ENCODE data around the gene ANKRD55. TPM values are rescaled to one million over a fixed set of nuclear protein-coding genes. Genes with fewer than 3 reads are reported as not detected.

ANKRD55 gene
- total and polyA plus RNA-seq, 2 of the 8 experiments (the other 6 are each of a cell fraction or from before 2014, with no cell fraction given): not detected

DNA sequence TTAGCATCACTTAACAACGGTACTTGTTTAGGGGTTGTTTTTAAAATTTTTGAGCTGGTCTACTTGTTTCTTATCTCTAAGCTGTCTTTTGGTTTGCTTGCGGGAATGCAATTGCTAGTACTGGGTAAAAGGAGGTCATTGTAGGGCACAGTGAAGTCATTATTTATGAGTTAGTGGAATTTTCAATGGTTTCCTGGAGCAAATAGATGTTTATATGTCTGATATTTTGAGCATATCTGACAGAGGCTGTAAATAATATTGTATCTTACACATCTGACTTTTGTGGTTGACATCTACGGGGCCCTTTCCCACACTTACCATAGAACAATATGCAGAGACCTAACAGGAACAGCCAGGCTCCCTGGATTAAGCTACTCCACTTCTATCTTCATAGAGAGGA lies 147.9 kb downstream of the ANKRD55 start:
- H3K14ac ChIP-seq (ENCODE audit: insufficient read length): no peak overlapping the region
- no peak overlapping the region for H3K27ac ChIP-seq (ENCODE audit: low read depth, low read length)
- FAIRE-seq (no peak), DNase-seq (ENCODE audit: low read depth in 1 of 2, low spot score in 2 of 2) (no peak)
- no peak overlapping the region for H2AK5ac ChIP-seq (ENCODE audit: low read depth, low read length)
- peaks cover 0 to 3% (median 0%) of the 10 kb centered on the region in 4 experiments; a peak in 2 of 7 replicates for H3K4me1 ChIP-seq (replicated peaks in 1 of 4; ENCODE audit: control insufficient read depth in 3 of 4, insufficient read depth in 4 of 4, low read length in 3 of 4)
- no peaks in the 10 kb centered on the region for H4K20me1 ChIP-seq (replicated peaks in 1 of 2; ENCODE audit: control insufficient read depth in 1 of 2, insufficient read depth in 2 of 2, low read length in 2 of 2)
- H3K23me2 ChIP-seq (ENCODE audit: low read depth, low read length): no peaks in the 10 kb centered on the region
- H4K91ac ChIP-seq (replicated peaks; ENCODE audit: insufficient read length, low read length): no peak overlapping the region
- ChIA-PET CTCF (ENCODE audit: partially characterized antibody) (no interaction called here), POLR2A (ENCODE audit: partially characterized antibody) (no interaction called here)
- no peak overlapping the region for H3K9ac ChIP-seq (replicated peaks in 1 of 4; ENCODE audit: extremely low read depth in 1 of 4, low read depth in 3 of 4, low read length in 3 of 4)
- no peak overlapping the region for H3K56ac ChIP-seq (replicated peaks; ENCODE audit: insufficient read length, low read depth, low read length)
- H3K4me2 ChIP-seq (ENCODE audit: insufficient read depth in 1 of 2, low read depth in 2 of 2, low read length in 2 of 2): no peak overlapping the region
- no peaks in the 10 kb centered on the region for H3K27me3 ChIP-seq (replicated peaks in 1 of 4; ENCODE audit: control insufficient read depth in 3 of 4, extremely low read depth in 1 of 4, insufficient read depth in 3 of 4, low read length in 3 of 4)
- H3K4me3 ChIP-seq (ENCODE audit: extremely low read depth in 1 of 4, insufficient read depth in 2 of 4, low read depth in 3 of 4, low read length in 4 of 4): no peak overlapping the region
- H3K23ac ChIP-seq (ENCODE audit: insufficient read length): no peak overlapping the region
- no peak overlapping the region for H2BK5ac ChIP-seq (ENCODE audit: low read depth, low read length)
- no peaks in the 10 kb centered on the region for H3K36me3 ChIP-seq (ENCODE audit: control insufficient read depth in 2 of 4, insufficient read depth in 4 of 4, low read length in 3 of 4)
- no peak for TF ChIP-seq TAF1 (IDR thresholded peaks at IDR 0.05; ENCODE audit: low read depth, low read length)
- no peak for TF ChIP-seq GTF2F1 (IDR thresholded peaks at IDR 0.05; ENCODE audit: borderline replicate concordance, low read depth, low read length)
- TF ChIP-seq ASH2L (IDR thresholded peaks at IDR 0.05; ENCODE audit: low read length): no peak
- TF ChIP-seq CHD2 (IDR thresholded peaks at IDR 0.05; ENCODE audit: low read length): no peak
- no peak for TF ChIP-seq GABPA (IDR thresholded peaks at IDR 0.05; ENCODE audit: borderline replicate concordance, insufficient read depth, low read length)
- no peak for TF ChIP-seq SP1 (IDR thresholded peaks at IDR 0.05; ENCODE audit: low read depth, low read length)
- TF ChIP-seq, protein P1, sequence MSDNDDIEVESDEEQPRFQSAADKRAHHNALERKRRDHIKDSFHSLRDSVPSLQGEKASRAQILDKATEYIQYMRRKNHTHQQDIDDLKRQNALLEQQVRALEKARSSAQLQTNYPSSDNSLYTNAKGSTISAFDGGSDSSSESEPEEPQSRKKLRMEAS (IDR thresholded peaks at IDR 0.05): no peak
- no peak for TF ChIP-seq CEBPB (IDR thresholded peaks at IDR 0.05; ENCODE audit: low read depth, low read length)
- no peak for TF ChIP-seq RFX5 (IDR thresholded peaks at IDR 0.05; ENCODE audit: borderline replicate concordance, low read depth, low read length)
- no peak for TF ChIP-seq SP2 (IDR thresholded peaks at IDR 0.05; ENCODE audit: low read length)
- TF ChIP-seq SAP30 (IDR thresholded peaks at IDR 0.05; ENCODE audit: insufficient read depth, insufficient replicate concordance, low read length): no peak
- TF ChIP-seq MAFK (IDR thresholded peaks at IDR 0.05; ENCODE audit: low read depth, low read length): no peak
- TF ChIP-seq JUND (IDR thresholded peaks at IDR 0.05; ENCODE audit: low read length): no peak
- no peak overlapping the region for H2AFZ ChIP-seq (ENCODE audit: low read length)
- 87% methylated on average over 3 of the region's 3 CpGs; no CpG with 5 or more reads in 1 of the 2 experiments for WGBS, 2 experiments (ENCODE audit: extremely low coverage in 1 of 2, insufficient coverage in 1 of 2, insufficient read length in 1 of 2, insufficient replicate concordance in 2 of 2, low coverage in 1 of 2, low lambda C conversion rate in 2 of 2, missing lambda C conversion rate in 1 of 2)
- H3K18ac ChIP-seq (ENCODE audit: extremely low read depth, low read length): no peak overlapping the region
- H2BK20ac ChIP-seq (ENCODE audit: low read length): no peak overlapping the region
- H2BK15ac ChIP-seq (ENCODE audit: low read length): no peak overlapping the region
- no peak overlapping the region for H4K8ac ChIP-seq (ENCODE audit: extremely low read depth, insufficient read depth, low read length)
- no peaks in the 10 kb centered on the region for H3K79me2 ChIP-seq (ENCODE audit: control insufficient read depth in 1 of 2, insufficient read depth in 2 of 2, low read length in 2 of 2)
- no peaks in the 10 kb centered on the region for H3K9me3 ChIP-seq (ENCODE audit: insufficient read depth in 2 of 2, low read depth in 1 of 2, low read length in 1 of 2)
- no peak overlapping the region for H2BK120ac ChIP-seq (replicated peaks; ENCODE audit: low read depth, low read length)
- no peak overlapping the region for H4K5ac ChIP-seq (ENCODE audit: insufficient read length, low read depth, low read length)
- no peaks in the 10 kb centered on the region for H3K79me1 ChIP-seq (ENCODE audit: low read depth, low read length)
- H3K4ac ChIP-seq (replicated peaks; ENCODE audit: insufficient read length, low read depth, low read length): no peak overlapping the region
- no peak overlapping the region for H2BK12ac ChIP-seq (ENCODE audit: low read depth, low read length)
